ENCODE results near the gene ANO1.

GRCh38 chr11:70142221-70142875 is 64.2 kb downstream of the ANO1 start:
- TF ChIP-seq POLR2A (IDR thresholded peaks at IDR 0.05) (no peak), CTCF (IDR thresholded peaks at IDR 0.05) (no peak)
